Fibroblast of peridontal ligament (primary cell): ENCODE measurements around the gene SMYD3.

Experiments
- DNase-seq: peaks from one replicate; pipeline ENCODE4 v3.0.0-alpha.2; 2010; ENCODE audit errors: extremely low read depth

SMYD3 gene

DNA sequence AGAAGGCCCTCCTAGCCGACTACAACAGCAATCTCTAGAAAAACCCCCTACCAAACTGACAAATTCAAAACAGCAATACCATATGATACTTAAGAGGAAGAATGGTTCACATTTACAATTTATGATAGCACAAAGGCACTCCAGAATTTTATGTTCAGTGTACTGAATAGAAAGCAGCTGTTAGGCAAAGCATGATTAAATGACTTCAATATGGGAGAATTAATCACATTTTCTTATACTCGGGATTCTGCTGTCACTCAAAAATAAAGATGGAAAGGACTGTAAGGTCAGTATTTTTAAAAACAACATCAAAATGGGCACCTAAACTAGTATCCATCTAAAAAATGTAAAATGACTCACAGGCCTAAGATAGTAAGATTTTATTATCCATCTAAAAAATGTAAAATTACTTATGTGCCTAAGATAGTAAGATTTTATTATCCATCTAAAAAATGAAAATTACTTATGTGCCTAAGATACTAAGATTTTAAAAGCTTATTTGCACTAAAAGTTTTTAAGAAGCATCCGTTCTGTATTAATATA lies 198.5 kb downstream of the SMYD3 start:
- no peak for DNase-seq

DNA sequence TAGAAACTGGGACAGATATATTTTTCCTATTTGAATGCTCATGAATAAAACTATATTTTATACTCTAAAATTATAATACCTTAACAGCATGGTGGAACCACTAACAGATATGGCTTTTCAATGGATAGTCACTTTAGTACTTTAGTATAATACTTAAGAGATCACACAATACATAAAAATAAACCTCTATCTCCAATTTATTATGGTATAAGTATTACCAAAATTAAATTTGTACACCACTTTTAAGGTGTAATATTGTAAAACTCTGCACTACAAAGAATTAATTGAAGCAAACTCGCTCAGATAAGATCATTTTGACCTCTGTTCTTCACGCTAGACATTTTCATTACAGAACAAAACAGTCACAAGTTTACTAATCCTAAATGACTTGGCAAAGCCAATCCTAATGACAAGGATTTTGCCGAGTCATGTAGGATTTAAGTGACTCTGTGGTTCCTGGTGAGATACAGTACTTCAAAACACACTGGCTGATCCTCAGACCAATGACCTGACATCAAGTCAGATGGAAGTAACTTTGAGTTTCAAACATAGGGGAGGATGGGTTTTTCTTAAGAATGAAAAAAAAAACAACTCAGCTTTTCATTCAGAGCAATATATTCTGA lies 200.6 kb downstream of the SMYD3 start:
- DNase-seq, result peak; percentile 17

DNA sequence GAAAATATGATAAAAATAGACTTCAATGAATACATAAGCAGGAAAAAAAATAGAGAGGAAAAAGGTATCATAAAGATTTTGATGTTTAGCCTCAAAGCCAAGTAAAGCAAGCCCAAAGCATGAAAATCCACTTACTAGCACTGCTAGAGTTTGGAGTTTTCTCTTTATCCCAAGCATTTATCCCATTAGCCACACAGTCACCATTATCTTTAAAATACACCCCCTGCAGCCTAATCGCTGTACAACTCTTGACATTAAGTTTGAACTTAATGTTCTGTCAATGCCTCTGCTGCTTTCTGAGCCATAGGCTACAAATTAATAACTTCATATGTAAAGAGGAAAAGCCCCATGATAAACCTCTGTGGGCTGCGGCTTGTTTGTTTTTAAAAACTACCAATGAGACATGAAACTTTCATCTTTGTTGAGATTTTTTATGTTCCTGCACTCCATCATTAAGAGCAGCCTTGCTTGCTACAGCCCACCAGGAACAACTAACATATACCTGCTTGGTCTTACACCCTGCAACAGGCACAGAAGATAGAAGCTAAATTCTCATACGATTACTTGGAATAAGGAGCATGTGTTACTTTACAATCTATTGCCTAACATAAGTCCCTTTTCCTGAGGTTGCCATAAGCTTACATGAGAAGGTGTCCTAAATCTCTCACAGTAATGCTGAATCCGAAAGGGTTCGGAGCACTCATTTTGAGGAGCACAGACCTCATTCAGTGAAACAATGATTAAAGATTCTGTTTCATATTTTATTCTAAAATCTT lies 202.4 kb downstream of the SMYD3 start:
- no peak for DNase-seq

DNA sequence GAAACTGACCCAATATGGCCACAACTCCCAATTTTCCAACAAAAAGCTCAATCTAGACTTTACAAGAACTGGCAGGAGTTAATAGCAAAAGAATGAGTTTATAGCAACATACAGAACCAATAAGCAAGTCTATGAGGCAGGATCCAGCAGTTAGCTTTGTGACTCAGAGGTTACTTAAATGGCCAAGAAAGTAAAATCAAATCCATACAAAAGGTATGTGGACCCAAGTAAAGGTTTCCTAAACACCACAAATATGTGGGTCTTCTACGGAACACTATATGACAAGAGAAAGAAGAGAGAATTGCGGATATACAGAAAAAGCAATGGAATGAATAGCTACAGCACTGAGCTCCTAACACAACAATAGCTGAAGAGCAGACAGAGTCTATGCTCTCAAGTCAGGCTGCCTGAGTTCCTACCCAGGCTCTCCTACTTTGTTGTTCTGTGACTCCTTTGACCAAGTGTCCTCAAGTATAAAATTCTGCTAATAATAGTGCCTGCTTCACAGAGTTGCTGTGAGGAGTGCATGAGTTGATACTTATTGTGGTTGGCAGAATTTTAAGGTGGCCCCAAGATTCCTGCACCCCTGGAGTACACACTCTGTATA lies 204.3 kb downstream of the SMYD3 start:
- DNase-seq, result peak; percentile 59

DNA sequence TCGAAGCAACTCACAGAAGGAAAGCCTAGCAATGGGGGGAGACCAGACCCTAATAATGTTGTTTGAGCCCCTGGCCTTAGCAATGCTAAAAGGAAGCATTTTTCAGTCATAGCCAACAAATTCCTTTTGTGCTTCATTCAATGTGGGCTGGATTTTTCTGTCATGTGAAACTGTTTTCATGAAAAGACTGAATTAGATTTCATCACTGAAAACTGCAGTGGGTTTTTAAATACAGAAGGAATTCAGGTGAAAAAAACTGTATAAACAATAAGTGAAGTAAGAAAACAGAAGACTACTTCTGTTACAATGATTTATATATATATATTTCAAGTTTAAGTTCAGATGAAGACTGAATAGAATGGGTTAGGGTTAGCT lies 204.8 kb downstream of the SMYD3 start:
- DNase-seq, result peak; percentile 60

DNA sequence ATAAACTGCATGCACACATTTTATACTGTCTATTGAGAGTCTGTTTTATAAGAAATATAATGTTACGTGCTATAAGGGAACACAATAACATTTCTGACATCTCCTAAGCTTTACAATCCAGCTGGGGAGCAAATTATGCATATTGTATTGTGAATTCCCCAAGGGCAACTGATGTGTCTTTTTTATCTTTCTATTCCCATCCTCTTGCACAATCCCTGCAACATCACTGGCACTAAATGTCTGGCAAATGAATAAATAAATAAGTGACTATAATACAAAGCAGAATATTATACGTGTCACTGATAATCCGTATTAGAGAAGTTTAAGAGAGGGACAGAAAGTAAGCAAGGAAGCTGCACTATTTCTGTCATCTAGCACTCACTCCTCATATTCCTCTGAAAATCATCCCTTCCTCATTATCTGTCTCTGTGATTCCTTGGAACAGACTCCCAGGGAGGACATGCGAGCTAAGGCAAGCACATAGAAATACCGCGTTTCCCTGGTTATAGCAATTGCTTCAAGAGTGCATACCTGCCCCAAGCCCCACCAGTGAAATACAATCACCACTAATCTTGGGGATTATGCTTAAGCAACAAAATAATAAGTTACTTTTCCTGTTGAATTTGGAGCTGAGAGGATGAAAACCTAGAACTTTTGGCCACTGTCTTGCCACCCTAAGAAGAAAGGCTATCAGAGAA lies 205.4 kb downstream of the SMYD3 start:
- DNase-seq, result no peak

DNA sequence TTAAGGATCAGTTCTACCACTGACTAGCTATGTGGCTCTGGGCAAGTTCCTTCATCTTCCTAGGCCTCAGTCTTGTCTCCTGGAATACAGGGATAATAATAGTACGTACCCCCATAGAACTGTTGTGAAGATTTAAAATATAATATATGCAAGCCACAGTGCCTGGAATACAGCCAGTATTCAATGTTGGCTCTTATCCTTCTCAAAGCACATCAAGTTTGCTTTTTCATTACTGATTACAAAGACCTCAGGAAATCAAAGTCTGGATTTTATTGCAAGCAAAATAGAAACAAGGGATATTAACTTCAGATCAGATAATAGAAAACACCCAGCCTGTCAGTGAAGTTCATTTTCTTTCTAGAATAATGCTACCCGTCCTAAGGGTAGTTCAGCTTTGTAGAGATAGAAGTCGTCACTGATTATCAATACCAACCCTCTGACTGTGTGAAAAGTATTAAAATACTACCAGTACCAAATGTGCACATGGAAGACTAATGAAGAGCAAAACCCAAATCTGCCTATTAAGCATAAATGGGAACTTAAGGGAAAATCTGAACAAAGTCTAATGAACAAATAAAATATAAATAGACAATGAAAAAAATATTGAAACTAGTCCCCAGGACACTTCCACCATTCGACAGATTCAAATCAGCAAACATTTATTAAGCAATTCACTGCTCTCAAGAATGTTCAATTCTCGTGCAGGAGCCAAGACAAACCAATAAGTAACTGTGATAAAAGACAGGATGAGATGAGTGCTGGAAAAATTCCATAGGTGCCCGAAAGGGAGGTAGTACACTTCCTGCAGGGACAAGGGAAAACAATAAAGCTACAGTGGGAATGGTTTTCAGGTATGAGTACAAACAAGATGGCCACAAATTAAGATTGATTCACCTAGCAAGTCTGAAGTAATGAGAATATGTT lies 206.2 kb downstream of the SMYD3 start:
- no peak for DNase-seq

DNA sequence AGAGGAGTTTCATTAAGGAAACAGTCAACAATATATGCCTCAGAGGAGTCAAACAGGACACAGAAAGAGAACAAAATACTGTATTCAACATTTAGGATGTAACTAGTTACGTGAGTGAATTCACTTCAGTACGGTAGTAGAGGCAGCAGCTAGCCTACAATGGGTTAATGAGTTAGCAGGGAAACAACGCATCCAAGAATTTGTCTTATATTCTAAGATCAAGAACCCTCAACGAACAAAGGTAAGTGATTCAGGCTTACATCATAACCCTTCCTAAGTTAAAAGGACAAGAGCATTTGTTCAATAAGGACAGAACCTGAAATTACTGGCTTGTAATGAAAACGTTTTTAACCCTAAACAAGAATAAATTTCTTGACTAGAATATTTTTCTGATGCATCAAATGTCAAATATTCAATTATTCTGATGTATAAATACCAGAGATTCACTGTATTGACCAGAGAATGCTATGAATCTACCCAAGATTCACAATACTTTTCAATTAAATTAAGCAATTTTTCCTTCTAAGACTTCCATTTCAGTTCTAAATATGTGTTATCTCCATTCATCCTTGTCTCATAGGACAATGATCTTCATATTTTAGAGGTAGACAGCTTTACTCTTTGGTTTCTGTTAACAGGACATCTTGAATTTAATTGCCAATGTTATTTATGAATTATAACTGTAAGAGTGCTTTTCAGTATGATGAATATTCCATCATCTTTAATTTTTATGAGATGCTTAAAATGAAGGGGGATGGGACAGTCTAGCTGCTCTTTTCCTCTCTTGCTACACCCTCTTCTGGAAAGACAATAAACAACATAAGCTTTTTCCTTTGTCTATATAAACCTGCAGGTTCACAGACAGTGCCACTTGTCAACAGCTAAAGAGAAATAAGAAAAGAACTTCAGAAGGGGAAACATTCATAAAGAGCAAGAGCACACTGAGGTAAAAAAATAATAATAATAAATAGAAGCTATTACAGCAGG lies 209.5 kb downstream of the SMYD3 start:
- no peak for DNase-seq

DNA sequence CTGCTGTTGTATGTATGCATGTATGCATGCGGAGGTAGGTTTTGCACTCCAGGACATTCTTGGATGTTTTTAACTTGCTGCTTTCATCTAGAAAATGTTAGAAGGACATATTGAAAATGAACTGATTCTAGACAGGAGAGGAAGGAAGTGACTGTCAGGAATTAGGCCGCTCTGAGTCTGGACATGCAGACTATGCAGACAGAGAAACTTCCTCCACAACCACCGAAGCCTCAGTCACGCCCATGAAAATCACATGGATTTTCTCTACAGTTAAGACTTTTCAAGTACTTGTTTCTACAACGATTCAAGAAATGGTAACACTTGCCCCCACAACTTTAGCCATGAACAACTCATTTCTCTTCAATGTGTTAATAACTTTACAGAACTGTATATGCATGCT lies 211.1 kb downstream of the SMYD3 start:
- no peak for DNase-seq

DNA sequence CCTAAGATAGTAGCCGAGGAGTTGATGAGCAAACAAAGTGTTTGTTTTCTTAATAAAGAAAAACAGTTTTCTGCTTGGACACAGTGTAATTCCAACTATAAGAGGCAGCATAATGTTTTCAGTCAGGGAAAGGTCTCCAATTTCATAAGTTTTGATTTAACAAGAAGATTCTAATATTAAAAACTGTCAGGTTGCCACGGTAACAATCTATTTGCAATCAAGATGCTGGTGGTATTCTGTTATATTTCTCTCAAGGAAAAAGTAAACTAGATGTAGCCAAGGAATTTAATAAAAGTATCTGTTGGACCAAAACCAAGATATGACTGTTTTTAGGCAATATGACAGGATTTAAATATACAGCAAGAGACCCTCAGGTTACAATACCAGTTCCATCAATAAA lies 211.7 kb downstream of the SMYD3 start:
- peak; percentile 28 for DNase-seq

DNA sequence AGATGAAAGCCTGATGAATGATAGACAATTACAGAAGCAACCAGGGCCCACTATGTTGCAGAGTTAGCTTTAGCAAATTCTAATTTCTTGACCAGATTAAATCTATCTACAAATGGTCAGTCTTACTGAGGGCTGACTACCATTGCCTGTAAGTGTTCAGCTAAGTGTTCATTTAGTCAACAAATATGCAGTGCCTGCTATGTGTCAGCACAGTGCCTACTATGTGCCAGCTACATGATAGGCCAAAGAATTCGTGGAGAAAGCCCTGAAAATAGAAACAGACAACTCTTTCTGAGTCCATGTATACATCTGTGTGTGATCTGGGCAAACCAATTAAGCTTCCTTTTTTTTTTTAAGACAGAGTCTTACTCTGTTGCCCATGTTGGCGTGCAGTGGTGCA lies 212.8 kb downstream of the SMYD3 start:
- no peak for DNase-seq

DNA sequence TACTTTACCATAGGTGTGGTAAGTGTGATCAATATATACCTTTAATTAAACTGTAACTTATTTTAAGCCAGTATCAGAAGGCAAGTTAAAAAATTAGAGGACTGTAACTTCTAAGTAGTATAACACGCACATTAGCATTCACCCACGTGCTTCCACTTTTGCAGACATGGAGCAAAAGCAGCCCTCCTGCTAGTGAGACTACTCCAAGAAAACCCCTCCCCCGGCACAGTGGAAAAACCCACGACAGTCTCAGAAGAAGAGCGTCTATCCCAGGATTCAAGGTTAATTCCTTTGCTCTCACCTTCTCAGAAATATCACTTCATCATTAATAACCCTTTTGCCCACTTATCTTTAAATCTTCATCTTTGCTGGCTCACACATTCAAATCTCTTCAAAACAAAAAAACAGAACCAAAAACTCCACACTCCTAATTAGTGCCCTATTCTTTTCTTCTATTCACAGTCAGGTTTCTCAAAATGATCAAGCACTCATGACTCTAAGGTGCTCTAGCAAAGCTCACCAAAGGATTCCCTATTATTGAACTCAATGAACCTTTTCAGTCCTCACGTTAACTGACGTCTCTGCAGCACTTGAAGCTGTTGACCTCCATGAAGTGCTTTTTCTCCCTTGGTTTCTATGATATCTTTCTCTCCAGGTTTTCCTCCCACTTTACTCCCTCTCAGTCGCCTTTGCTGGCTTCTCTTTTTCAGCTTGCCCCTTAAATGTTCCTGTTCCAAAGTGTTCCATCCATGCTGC lies 213.5 kb downstream of the SMYD3 start:
- no peak for DNase-seq

DNA sequence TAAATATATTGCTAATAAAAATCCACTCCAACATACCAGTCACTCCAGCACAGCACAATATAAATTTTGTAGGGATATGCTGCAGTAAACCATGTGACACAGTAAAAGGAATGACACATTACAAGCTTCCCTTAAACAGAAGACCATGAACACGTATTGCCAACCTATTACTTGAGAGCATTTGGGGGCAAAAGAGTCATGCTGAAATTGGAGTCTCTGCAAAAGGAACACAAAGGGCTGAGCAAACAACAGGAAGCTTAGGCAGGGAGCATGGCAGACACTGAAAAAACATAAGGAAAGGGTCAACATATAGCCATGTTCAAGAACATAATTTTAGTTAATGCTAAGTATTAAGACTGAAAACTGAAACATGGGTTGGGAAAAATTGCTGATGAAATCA lies 214.5 kb downstream of the SMYD3 start:
- no peak for DNase-seq

DNA sequence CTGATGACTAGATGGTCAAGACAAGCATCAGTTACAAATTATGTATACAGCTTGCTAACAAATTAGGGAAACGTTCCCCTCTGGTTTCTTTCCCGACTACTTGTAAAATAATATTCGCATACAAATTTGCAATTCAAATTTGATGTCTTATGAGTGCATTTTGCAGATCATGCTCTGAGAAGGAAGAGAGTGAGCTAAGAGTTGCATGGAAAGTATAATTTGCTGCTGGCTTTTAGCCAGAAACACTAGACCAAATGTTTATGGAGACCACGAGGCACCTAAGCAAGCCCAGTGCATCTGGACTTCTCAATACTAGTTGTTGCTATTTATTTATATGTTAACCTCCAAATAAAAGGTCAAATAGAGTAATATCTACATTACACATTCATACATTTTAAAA lies 216.0 kb downstream of the SMYD3 start:
- DNase-seq, result peak; percentile 19

DNA sequence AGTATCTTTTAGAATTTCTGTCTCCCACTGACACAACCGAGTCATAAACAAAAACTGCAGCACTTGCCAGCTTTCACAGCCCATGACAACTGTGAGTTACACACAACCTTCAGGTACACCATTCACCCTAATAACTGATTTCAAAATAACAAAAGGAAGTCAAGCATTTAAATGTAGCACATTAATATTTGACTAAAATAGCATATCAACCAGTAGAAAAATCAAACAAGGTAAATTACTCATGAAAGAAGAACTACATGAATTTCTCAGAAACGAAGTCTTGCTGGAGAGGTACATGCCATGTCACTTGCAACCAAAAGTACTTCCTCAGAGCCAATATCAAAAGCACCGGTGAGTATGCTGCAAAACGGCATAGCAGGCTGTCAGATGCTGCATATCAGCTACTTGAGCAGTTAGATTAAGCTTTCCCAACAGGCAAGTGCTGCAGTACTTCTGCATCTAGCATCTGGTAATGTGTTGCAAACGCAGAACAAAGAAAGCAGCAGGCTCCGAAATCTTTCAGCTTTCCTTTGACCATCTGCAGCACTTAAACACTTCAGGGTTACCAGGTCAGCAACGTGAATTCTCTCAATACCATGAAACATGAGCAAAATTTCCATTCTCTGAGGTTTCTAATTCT lies 223.2 kb downstream of the SMYD3 start:
- no peak for DNase-seq

DNA sequence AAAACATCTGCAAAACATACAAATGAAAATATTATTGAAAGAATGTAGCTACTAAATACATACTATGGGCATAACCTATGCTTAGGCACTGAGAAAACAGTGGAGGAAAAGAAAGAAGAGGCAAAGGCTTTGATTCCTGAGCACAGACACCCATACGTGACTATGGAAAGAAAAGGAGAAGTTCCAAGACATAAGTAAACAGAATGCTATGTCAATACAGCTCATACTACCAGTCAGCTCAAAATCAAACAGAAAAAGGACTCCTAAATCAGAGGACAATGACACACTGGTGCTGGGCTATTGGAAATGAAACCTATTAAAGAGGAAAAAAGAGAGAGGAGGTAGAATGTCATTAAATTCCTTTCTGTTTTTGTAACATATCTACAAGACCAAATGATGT lies 225.4 kb downstream of the SMYD3 start:
- DNase-seq, result no peak

DNA sequence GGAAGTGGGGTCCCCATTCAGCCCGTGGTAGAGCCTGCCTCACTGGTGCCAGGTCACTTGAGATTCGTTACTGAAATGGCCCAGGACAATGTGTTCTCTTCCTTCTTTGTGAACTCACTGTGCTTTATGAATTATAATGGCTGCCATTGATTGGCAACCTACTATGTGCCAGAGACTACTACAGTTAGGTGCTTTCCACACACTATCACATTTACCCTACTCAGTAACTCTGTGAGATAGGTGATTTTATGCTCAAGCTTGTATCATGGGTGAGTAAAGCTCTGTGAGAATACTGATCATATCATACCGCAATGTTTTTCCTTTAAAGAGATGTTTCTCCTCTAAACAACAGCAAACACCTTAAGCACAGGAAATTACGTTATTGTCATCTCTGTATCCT lies 225.9 kb downstream of the SMYD3 start:
- DNase-seq, result no peak

DNA sequence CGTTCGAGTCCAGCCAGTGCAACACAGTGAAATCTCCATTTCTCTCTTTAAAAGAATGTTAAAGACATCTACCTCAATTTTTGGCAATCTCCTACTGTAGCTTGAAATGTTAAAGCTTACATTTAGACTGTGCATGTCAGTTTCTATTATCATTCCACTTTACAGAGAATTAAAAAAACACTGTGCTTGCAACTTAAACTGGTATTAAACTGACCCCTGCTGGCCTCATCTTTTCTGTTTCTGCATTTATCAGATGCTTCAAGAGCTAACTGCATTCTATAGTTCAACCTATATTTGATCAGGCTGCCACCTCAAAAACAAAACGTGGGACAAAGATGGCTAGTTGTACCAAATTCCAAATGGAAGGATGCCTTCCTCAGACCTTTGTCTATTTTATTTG lies 226.5 kb downstream of the SMYD3 start:
- peak; percentile 73 for DNase-seq

DNA sequence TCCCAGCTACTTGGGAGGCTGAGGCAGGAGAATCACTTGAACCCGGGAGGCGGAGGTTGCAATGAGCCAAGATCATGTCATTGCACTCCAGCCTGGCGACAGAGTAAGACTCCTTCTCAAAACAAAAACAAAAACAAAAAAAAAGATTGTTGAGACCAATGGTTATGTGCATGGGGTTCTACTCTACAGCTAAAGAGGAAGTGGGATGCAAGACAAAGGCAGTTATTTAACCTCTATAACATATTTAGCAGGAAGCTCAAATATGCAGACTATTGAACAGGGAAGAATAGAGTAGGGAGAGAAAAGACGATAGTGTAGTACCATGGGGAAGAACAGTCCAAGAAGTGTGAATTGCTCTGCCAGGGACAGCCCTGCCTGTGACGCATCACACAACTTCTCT lies 227.7 kb downstream of the SMYD3 start:
- DNase-seq, result no peak
